ENCODE results near the gene TEX264.

DNA sequence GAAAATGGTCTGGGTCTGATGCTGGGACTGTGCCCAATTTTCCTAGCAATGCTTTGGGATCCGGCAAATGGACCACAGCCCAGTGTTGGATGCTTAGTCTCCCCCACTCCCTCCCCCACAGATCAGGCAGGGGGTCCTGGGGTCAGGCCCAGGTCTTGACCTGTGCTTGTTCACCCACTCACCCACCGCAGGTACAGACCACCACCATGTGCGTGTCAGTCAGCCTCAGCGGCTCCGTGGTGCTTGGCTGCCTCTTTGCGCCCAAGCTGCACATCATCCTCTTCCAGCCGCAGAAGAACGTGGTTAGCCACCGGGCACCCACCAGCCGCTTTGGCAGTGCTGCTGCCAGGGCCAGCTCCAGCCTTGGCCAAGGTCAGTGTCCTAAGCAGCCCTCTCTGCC lies 46.4 kb downstream of the TEX264 start:
- TF ChIP-seq, protein P1, sequence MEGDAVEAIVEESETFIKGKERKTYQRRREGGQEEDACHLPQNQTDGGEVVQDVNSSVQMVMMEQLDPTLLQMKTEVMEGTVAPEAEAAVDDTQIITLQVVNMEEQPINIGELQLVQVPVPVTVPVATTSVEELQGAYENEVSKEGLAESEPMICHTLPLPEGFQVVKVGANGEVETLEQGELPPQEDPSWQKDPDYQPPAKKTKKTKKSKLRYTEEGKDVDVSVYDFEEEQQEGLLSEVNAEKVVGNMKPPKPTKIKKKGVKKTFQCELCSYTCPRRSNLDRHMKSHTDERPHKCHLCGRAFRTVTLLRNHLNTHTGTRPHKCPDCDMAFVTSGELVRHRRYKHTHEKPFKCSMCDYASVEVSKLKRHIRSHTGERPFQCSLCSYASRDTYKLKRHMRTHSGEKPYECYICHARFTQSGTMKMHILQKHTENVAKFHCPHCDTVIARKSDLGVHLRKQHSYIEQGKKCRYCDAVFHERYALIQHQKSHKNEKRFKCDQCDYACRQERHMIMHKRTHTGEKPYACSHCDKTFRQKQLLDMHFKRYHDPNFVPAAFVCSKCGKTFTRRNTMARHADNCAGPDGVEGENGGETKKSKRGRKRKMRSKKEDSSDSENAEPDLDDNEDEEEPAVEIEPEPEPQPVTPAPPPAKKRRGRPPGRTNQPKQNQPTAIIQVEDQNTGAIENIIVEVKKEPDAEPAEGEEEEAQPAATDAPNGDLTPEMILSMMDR (IDR thresholded peaks at IDR 0.05), result no peak
- TF ChIP-seq POLR2A (IDR thresholded peaks at IDR 0.05), result no peak
